EH (cell line): ENCODE measurements around the gene ACOT4.
"Not testable (repeated sequence)": the region's sequence is repeated elsewhere in the genome, so short reads cannot be mapped to it uniquely, and the experiment has no call there.

Source experiments
- DNase-seq: peaks from one replicate; pipeline ENCODE4 v3.0.0-alpha.2; 2015; ENCODE audit warnings: low read depth

ACOT4 gene

GRCh38 chr14:73633116-73634010, 41.7 kb downstream of the ACOT4 start:
- DNase-seq: peak; percentile 72

GRCh38 chr14:73634011-73634833, 42.5 kb downstream of the ACOT4 start:
- DNase-seq: no peak

GRCh38 chr14:73636355-73636754, 44.7 kb downstream of the ACOT4 start:
- not testable (repeated sequence) for DNase-seq

GRCh38 chr14:73637830-73638229, 46.2 kb downstream of the ACOT4 start:
- no peak for DNase-seq

GRCh38 chr14:73640796-73641365, 49.2 kb downstream of the ACOT4 start:
- DNase-seq: no peak

- DNase-seq: peak; percentile 93
Measured at GRCh38 chr14:73644531-73645247, 53.0 kb downstream of the ACOT4 start, which contains the start of gene DNAL1. DNAL1 (plus strand) TSS chr14:73644986; CDS start chr14:73645040, 54 bp downstream.

GRCh38 chr14:73645248-73645610, 53.6 kb downstream of the ACOT4 start:
- no peak for DNase-seq
